H9 (cell line): ENCODE results near the gene DNAJA2. TPM values are rescaled to one million over a fixed set of nuclear protein-coding genes. Genes with fewer than 3 reads are reported as not detected.

ENCODE experiments used
- DNase-seq: peaks from one replicate; pipeline ENCODE4 v3.0.0-alpha.2; 2017
- H2AFZ ChIP-seq: one replicate; pipeline ENCODE4 v1.6.1; 2013; ENCODE audit warnings: mild to moderate bottlenecking, low read length, control low read depth, moderate library complexity
- H2AK5ac ChIP-seq: 2 replicates; pipeline ENCODE4 v1.6.1; 2013; ENCODE audit warnings: low read length, control low read depth, mixed read lengths; ENCODE audit not compliant: insufficient read length
- H2BK120ac ChIP-seq: one replicate; pipeline ENCODE4 v1.6.1; 2013; ENCODE audit warnings: low read depth, mild to moderate bottlenecking, low read length, control low read depth, inconsistent platforms; ENCODE audit not compliant: poor library complexity, severe bottlenecking
- H2BK12ac ChIP-seq: 2 replicates; pipeline ENCODE4 v1.6.1; 2013; ENCODE audit warnings: low read length, control low read depth, mixed read lengths, low read depth; ENCODE audit not compliant: insufficient read length
- H2BK15ac ChIP-seq: 2 replicates; pipeline ENCODE4 v1.6.1; 2013; ENCODE audit warnings: low read depth, low read length, control low read depth
- H2BK20ac ChIP-seq: one replicate; pipeline ENCODE4 v1.6.1; 2013; ENCODE audit warnings: low read depth, mild to moderate bottlenecking, low read length, control low read depth, inconsistent platforms; ENCODE audit not compliant: poor library complexity, severe bottlenecking
- H2BK5ac ChIP-seq: 2 replicates; pipeline ENCODE4 v1.6.1; 2013; ENCODE audit warnings: low read length, control low read depth, mixed read lengths; ENCODE audit not compliant: insufficient read length
- H3K14ac ChIP-seq: 2 replicates; pipeline ENCODE4 v1.6.1; 2013; ENCODE audit warnings: low read length, control low read depth; ENCODE audit not compliant: insufficient read depth
- H3K18ac ChIP-seq: 2 replicates; pipeline ENCODE4 v1.6.1; 2013; ENCODE audit warnings: low read depth, mild to moderate bottlenecking, mixed read lengths, low read length, control low read depth; ENCODE audit not compliant: insufficient read length
- H3K23ac ChIP-seq: 2 replicates; pipeline ENCODE4 v1.6.1; 2013; ENCODE audit warnings: low read length, control low read depth, mixed read lengths, low read depth; ENCODE audit not compliant: insufficient read length
- H3K23me2 ChIP-seq: 2 replicates; pipeline ENCODE4 v1.6.1; 2013; ENCODE audit warnings: low read depth, mild to moderate bottlenecking, mixed read lengths, low read length, control low read depth; ENCODE audit not compliant: insufficient read length, poor library complexity, severe bottlenecking
- H3K27ac ChIP-seq: 2 replicates; pipeline ENCODE4 v1.5.1; 2013; ENCODE audit warnings: low read length, control low read depth, mixed read lengths, low read depth; ENCODE audit not compliant: insufficient read length
- H3K27me3 ChIP-seq: 2 replicates; pipeline ENCODE4 v1.6.1; 2013; ENCODE audit warnings: low read length, control low read depth, inconsistent platforms; ENCODE audit not compliant: insufficient read depth
- H3K4ac ChIP-seq: 2 replicates; pipeline ENCODE4 v1.6.1; 2013; ENCODE audit warnings: low read depth, mild to moderate bottlenecking, control low read depth, inconsistent platforms, low read length, moderate library complexity
- H3K4me1 ChIP-seq: 2 replicates; pipeline ENCODE4 v1.6.1; 2013; ENCODE audit warnings: low read length, control low read depth, inconsistent platforms; ENCODE audit not compliant: insufficient read depth
- H3K4me2 ChIP-seq: 2 replicates; pipeline ENCODE4 v1.6.1; 2013; ENCODE audit warnings: low read length, control low read depth, mixed read lengths; ENCODE audit not compliant: insufficient read length, insufficient read depth
- H3K56ac ChIP-seq: 2 replicates; pipeline ENCODE4 v1.6.1; 2013; ENCODE audit warnings: low read depth, mild to moderate bottlenecking, mixed read lengths, low read length, control low read depth; ENCODE audit not compliant: insufficient read length
- H3K79me1 ChIP-seq: 2 replicates; pipeline ENCODE4 v1.6.1; 2013; ENCODE audit warnings: low read depth, mild to moderate bottlenecking, moderate library complexity, low read length, control low read depth, inconsistent platforms; ENCODE audit not compliant: insufficient read depth, poor library complexity, severe bottlenecking
- H3K79me2 ChIP-seq: 2 replicates; pipeline ENCODE4 v1.6.1; 2013; ENCODE audit warnings: low read length, control low read depth, inconsistent platforms; ENCODE audit not compliant: insufficient read depth
- H3K9ac ChIP-seq: 2 replicates; pipeline ENCODE4 v1.6.1; 2013; ENCODE audit warnings: low read length, control low read depth, mixed read lengths; ENCODE audit not compliant: insufficient read length; ENCODE audit errors: extremely low read depth
- H3K9me3 ChIP-seq: one replicate; pipeline ENCODE4 v1.6.1; 2013; ENCODE audit warnings: low read depth, low read length, inconsistent platforms; ENCODE audit not compliant: control insufficient read depth
- H3T11ph ChIP-seq: one replicate; pipeline ENCODE4 v1.6.1; 2013; ENCODE audit warnings: mild to moderate bottlenecking, low read length, control low read depth, inconsistent platforms
- H4K20me1 ChIP-seq: one replicate; pipeline ENCODE4 v1.6.1; 2013; ENCODE audit not compliant: control insufficient read depth, insufficient read length, insufficient read depth
- H4K5ac ChIP-seq: 2 replicates; pipeline ENCODE4 v1.6.1; 2013; ENCODE audit warnings: low read depth, mild to moderate bottlenecking, mixed read lengths, low read length, control low read depth; ENCODE audit not compliant: insufficient read length
- H4K8ac ChIP-seq: replicated peaks from 2 replicates; pipeline ENCODE4 v1.6.1; 2013; ENCODE audit warnings: low read length, control low read depth, mixed read lengths, low read depth; ENCODE audit not compliant: insufficient read length
- H4K91ac ChIP-seq: 2 replicates; pipeline ENCODE4 v1.6.1; 2013; ENCODE audit warnings: low read depth, mild to moderate bottlenecking, moderate library complexity, mixed read lengths, low read length, control low read depth; ENCODE audit not compliant: insufficient read length
- H3K27ac Mint-ChIP-seq, 3 experiments: 2 replicates in 2 of 3; 3 replicates in 1 of 3; pipeline ENCODE4 v1.8.0; 2020 to 2021; ENCODE audit warnings: mixed read lengths in 3 of 3, mild to moderate bottlenecking in 1 of 3, moderate library complexity in 1 of 3
- H3K27me3 Mint-ChIP-seq: 2 replicates; pipeline ENCODE4 v1.8.0; 2021; ENCODE audit warnings: low read depth, mild to moderate bottlenecking, moderate library complexity, mixed read lengths
- H3K36me3 Mint-ChIP-seq, 3 experiments: 2 replicates in 2 of 3; 3 replicates in 1 of 3; pipeline ENCODE4 v1.8.0; 2020 to 2021; ENCODE audit warnings: low read depth in 3 of 3, mixed read lengths in 3 of 3; ENCODE audit not compliant: insufficient read depth in 1 of 3
- H3K4me1 Mint-ChIP-seq, 2 experiments: 2 replicates each; pipeline ENCODE4 v1.8.0; 2020; ENCODE audit warnings: mixed read lengths in 2 of 2
- H3K4me3 Mint-ChIP-seq, 2 experiments: 2 replicates in 1 of 2; 3 replicates in 1 of 2; pipeline ENCODE4 v1.8.0; 2020 to 2021; ENCODE audit warnings: mild to moderate bottlenecking in 2 of 2, mixed read lengths in 2 of 2, moderate library complexity in 1 of 2
- H3K9me3 Mint-ChIP-seq, 2 experiments: 2 replicates in 1 of 2; 3 replicates in 1 of 2; pipeline ENCODE4 v1.8.0; 2020; ENCODE audit warnings: mild to moderate bottlenecking in 2 of 2, mixed read lengths in 2 of 2, moderate library complexity in 1 of 2
- CTCF ChIP-seq: fragments of 200-600 bp; sonication (generic); conservative IDR thresholded peaks from 3 replicates; pipeline ENCODE4 v1.8.0; 2021; ENCODE audit warnings: antibody characterized with exemption, mild to moderate bottlenecking
- WGBS: extraction: QIAGEN DNeasy Blood & Tissue Kit; methylation state at CpG from one replicate; pipeline ENCODE4 v1.1.7; 2013; ENCODE audit warnings: missing lambda C conversion rate, low lambda C conversion rate, mixed read lengths; ENCODE audit not compliant: insufficient read length; ENCODE audit errors: extremely low coverage; 5-methylcytosine and 5-hydroxymethylcytosine counted together
- total RNA-seq: library from RNA; stranded (reverse); gene quantifications from 2 replicates; pipeline ENCODE4 v1.2.1, GENCODE V29; 2021

DNAJA2 gene
- total RNA-seq, 1 experiment from 2014 or later: 102 TPM

DNA sequence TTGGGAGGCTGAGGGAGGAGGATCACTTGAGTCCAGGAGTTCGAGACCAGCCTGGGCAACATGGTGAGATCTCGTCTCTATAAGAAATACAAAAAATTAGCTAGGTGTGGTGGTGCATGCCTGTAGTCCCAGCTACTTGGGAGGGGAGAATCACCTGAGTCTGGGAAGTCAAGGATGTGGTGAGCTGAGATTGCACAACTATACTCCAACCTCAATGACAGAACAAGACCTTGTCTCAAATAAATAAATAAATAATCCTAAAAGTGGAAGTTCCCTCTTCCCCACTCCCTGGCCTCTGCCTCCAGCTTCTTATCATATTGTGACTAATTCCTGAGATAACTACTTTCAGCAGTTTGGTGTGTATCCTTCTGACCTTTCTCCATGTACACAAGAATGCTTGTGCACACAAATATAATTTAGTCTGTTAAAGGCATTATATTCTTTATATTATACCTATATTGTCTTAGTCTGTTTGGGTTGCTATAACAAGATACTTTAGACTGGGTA is 23.5 kb upstream of the DNAJA2 start:
- H4K8ac ChIP-seq: no peak overlapping the region
- H2AK5ac ChIP-seq: no peak overlapping the region
- no peak overlapping the region for H3K27ac ChIP-seq
- no peaks in the 10 kb centered on the region for H3K79me1 ChIP-seq
- H3K23me2 ChIP-seq: no peaks in the 10 kb centered on the region
- H3K9me3 ChIP-seq: no peaks in the 10 kb centered on the region
- no peak overlapping the region for H3K9ac ChIP-seq
- H4K5ac ChIP-seq: no peak overlapping the region
- H3K14ac ChIP-seq: no peak overlapping the region
- H3K56ac ChIP-seq: no peak overlapping the region
- H3K23ac ChIP-seq: no peak overlapping the region
- no peak overlapping the region for H3K4me2 ChIP-seq
- Mint-ChIP-seq H3K4me1 (peaks cover 8 to 10% of the 10 kb centered on the region in 2 experiments), H3K36me3 (peaks cover 0 to 12% (median 2%) of the 10 kb centered on the region in 3 experiments; a peak in 2 of 7 replicates), H3K27me3 (no peaks in the 10 kb centered on the region; the same call in 1 of the 2 replicates), H3K27ac (no peak overlapping the region), H3K9me3 (peaks cover 12 to 15% of the 10 kb centered on the region in 2 experiments), H3K4me3 (no peak overlapping the region)
- no CpG with 5 or more reads among the region's 2 CpGs for WGBS
- H2BK120ac ChIP-seq: no peak overlapping the region
- no peaks in the 10 kb centered on the region for H3K27me3 ChIP-seq
- no peaks in the 10 kb centered on the region for H3K79me2 ChIP-seq
- H3K4me1 ChIP-seq: no peaks in the 10 kb centered on the region
- H3T11ph ChIP-seq: no peak overlapping the region
- H2BK20ac ChIP-seq: no peak overlapping the region
- TF ChIP-seq CTCF: no peak
- no peak overlapping the region for H2BK15ac ChIP-seq
- DNase-seq: no peak
- no peak overlapping the region for H2BK12ac ChIP-seq
- no peak overlapping the region for H3K18ac ChIP-seq
- no peak overlapping the region for H2AFZ ChIP-seq
- H4K20me1 ChIP-seq: no peaks in the 10 kb centered on the region
- H3K4ac ChIP-seq: no peak overlapping the region
- no peak overlapping the region for H4K91ac ChIP-seq
- H2BK5ac ChIP-seq: no peak overlapping the region
